HEK293 (cell line): ENCODE results near the gene PRDX3.

ENCODE experiments used
- CTCF ChIP-seq: fragments of 450-650 bp; formaldehyde crosslinking; IDR thresholded peaks from 2 replicates; pipeline ENCODE4 v1.5.1; 2016; ENCODE audit warnings: missing biosample characterization, missing genetic modification characterization
- PRDM6 ChIP-seq: fragments of 450-650 bp; formaldehyde crosslinking; IDR thresholded peaks from 2 replicates; pipeline ENCODE4 v1.5.1; 2017; ENCODE audit warnings: missing biosample characterization, missing genetic modification characterization
- SALL2 ChIP-seq: fragments of 450-650 bp; formaldehyde crosslinking; IDR thresholded peaks from 2 replicates; pipeline ENCODE4 v1.5.0; 2017; ENCODE audit warnings: missing biosample characterization, mild to moderate bottlenecking, missing genetic modification characterization, borderline replicate concordance
- TCF7L2 ChIP-seq: IDR thresholded peaks from 2 replicates; pipeline ENCODE4 v1.6.1; 2011; ENCODE audit warnings: low read depth, mild to moderate bottlenecking, inconsistent platforms, low read length, moderate library complexity, borderline replicate concordance
- YY1 ChIP-seq: fragments of 450-650 bp; formaldehyde crosslinking; IDR thresholded peaks from 2 replicates; pipeline ENCODE4 v1.5.1; 2018; ENCODE audit warnings: missing biosample characterization, missing genetic modification characterization
- ZNF16 ChIP-seq: fragments of 450-650 bp; formaldehyde crosslinking; IDR thresholded peaks from 2 replicates; pipeline ENCODE4 v1.5.1; 2016; ENCODE audit warnings: low read depth, missing biosample characterization, missing genetic modification characterization
- ZNF175 ChIP-seq: fragments of 450-650 bp; formaldehyde crosslinking; IDR thresholded peaks from 2 replicates; pipeline ENCODE4 v1.5.1; 2016; ENCODE audit warnings: missing biosample characterization, missing genetic modification characterization
- ZNF19 ChIP-seq: fragments of 450-650 bp; formaldehyde crosslinking; IDR thresholded peaks from 2 replicates; pipeline ENCODE4; 2016; ENCODE audit warnings: missing biosample characterization, missing genetic modification characterization, low read depth
- ZNF302 ChIP-seq: fragments of 450-650 bp; formaldehyde crosslinking; IDR thresholded peaks from 2 replicates; pipeline ENCODE4 v1.5.1; 2016; ENCODE audit warnings: missing biosample characterization, missing genetic modification characterization, low read depth
- ZNF473 ChIP-seq: fragments of 450-650 bp; formaldehyde crosslinking; IDR thresholded peaks from 2 replicates; pipeline ENCODE4 v1.5.1; 2017; ENCODE audit warnings: missing biosample characterization, missing genetic modification characterization
- ZNF701 ChIP-seq: fragments of 450-650 bp; formaldehyde crosslinking; IDR thresholded peaks from 2 replicates; pipeline ENCODE4 v1.5.1; 2016; ENCODE audit warnings: missing biosample characterization, missing genetic modification characterization

- TF ChIP-seq ZNF16 (tag by site-specific recombination) (no peak), ZNF302 (no peak), PRDM6 (no peak), ZNF175 (tag by site-specific recombination) (no peak), SALL2 (tag by site-specific recombination) (no peak), CTCF (no peak), TCF7L2 (no peak), ZNF701 (tag by site-specific recombination) (no peak), ZNF19 (tag by site-specific recombination) (no peak), YY1 (tag by site-specific recombination) (no peak), ZNF473 (tag by site-specific recombination) (no peak)
Measured at GRCh38 chr10:119208553-119208940, 29.9 kb upstream of the PRDX3 start.
